Ishikawa (cell line): ENCODE results near the gene NEK3.

ENCODE experiments used
- CEBPB ChIP-seq: IDR thresholded peaks from 2 replicates; pipeline ENCODE4 v1.6.1; 2012
- CREB1 ChIP-seq: IDR thresholded peaks from 2 replicates; pipeline ENCODE4 v1.6.1; 2012; ENCODE audit warnings: low read depth
- EGR1 ChIP-seq: IDR thresholded peaks from 2 replicates; pipeline ENCODE4 v1.6.1; 2012
- EP300 ChIP-seq: IDR thresholded peaks from 2 replicates; pipeline ENCODE4 v1.6.1; 2012; ENCODE audit warnings: borderline replicate concordance
- FOXM1 ChIP-seq: IDR thresholded peaks from 2 replicates; pipeline ENCODE4 v1.6.1; 2012; ENCODE audit warnings: low read depth, borderline replicate concordance
- MAX ChIP-seq: IDR thresholded peaks from 2 replicates; pipeline ENCODE4 v1.6.1; 2012
- NFIC ChIP-seq: IDR thresholded peaks from 2 replicates; pipeline ENCODE4 v1.6.1; 2012
- RAD21 ChIP-seq: IDR thresholded peaks from 2 replicates; pipeline ENCODE4 v1.6.1; 2012; ENCODE audit warnings: low read depth
- TAF1 ChIP-seq: IDR thresholded peaks from 2 replicates; pipeline ENCODE4 v1.6.1; 2012; ENCODE audit warnings: low read depth, mild to moderate bottlenecking
- TEAD4 ChIP-seq: IDR thresholded peaks from 2 replicates; pipeline ENCODE4 v1.6.1; 2012
- USF1 ChIP-seq: IDR thresholded peaks from 2 replicates; pipeline ENCODE4 v1.6.1; 2012
- YY1 ChIP-seq: IDR thresholded peaks from 2 replicates; pipeline ENCODE4 v1.6.1; 2012; ENCODE audit warnings: low read depth

- TF ChIP-seq RAD21: no peak
- TF ChIP-seq TAF1: no peak
- no peak for TF ChIP-seq EGR1
- TF ChIP-seq NFIC: no peak
- no peak for TF ChIP-seq CREB1
- no peak for TF ChIP-seq MAX
- no peak for TF ChIP-seq EP300
- no peak for TF ChIP-seq TEAD4
- no peak for TF ChIP-seq FOXM1
- no peak for TF ChIP-seq YY1
- TF ChIP-seq USF1: no peak
- TF ChIP-seq CEBPB: no peak
Observed at GRCh38 chr13:52112591-52112990, 46.8 kb downstream of the NEK3 start.
